Measurements from ENCODE around the gene HOXC4. TPM values are rescaled to one million over a fixed set of nuclear protein-coding genes. Genes with fewer than 3 reads are reported as not detected.

HOXC4 gene
- total and polyA plus RNA-seq, 2 experiments from 2014 or later = 2.2 to 3.1 TPM

GRCh38 chr12:54044425-54045103 lies 9.1 kb upstream of the HOXC4 start:
- Histone ChIP-seq H3K9me2 (ENCODE audit: insufficient read depth) (no peaks in the 10 kb centered on the region), H3K4me2 (ENCODE audit: unreplicated experiment) (no peak overlapping the region), H3K27ac (no peak overlapping the region), H3K27me3 (replicated peaks; ENCODE audit: insufficient read depth) (no peaks in the 10 kb centered on the region), H3K4me3 (no peak overlapping the region), H3F3A (ENCODE audit: insufficient read depth) (no peaks in the 10 kb centered on the region), H3K36me3 (ENCODE audit: low read depth) (no peaks in the 10 kb centered on the region), H3K4me1 (ENCODE audit: insufficient read depth) (peaks cover 4% of the 10 kb centered on the region; the same call in 1 of the 2 replicates), H3K9ac (no peak overlapping the region), H4K20me1 (ENCODE audit: insufficient read depth) (no peaks in the 10 kb centered on the region), H2AFZ (no peak overlapping the region), H3K9me3 (ENCODE audit: low read depth) (no peaks in the 10 kb centered on the region), H3K79me2 (ENCODE audit: insufficient read depth) (peaks cover 28% of the 10 kb centered on the region)
- in situ Hi-C loops (cut with MboI) = no loop called here
- WGBS, 2 experiments (ENCODE audit: low coverage in 1 of 2, low lambda C conversion rate in 2 of 2, missing lambda C conversion rate in 2 of 2) = 88 to 92% methylated on average over 5 of the region's 5 CpGs
- TF ChIP-seq EZH2phosphoT487 (IDR thresholded peaks at IDR 0.05; ENCODE audit: insufficient read depth, low read depth) (no peak), EZH2 (IDR thresholded peaks at IDR 0.05; ENCODE audit: insufficient read depth, poor library complexity, severe bottlenecking) (no peak)
- no peak for DNase-seq

DNA sequence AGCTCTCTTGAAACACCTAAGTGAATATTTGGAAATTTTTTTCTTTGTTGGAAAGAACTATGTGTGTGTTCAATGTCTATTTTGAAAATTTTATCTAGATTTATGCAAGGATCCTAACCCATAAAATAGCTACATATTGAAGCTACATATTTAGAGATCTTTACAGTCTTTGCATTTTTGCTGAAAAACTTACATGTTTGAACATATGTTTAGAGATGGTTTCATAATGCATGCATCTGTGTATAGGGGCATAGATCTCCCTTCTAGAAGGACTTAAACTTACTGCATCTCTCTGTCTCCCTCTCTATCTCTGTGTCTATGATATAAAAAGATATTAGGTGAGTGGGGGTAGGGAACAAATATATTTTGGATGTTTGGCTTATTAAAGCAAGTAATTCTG lies 8.2 kb upstream of the HOXC4 start:
- no peak overlapping the region for H3K4me2 ChIP-seq (ENCODE audit: unreplicated experiment)
- no peak overlapping the region for H3K27ac ChIP-seq
- no peaks in the 10 kb centered on the region for H4K20me1 ChIP-seq (ENCODE audit: insufficient read depth)
- no peaks in the 10 kb centered on the region for H3K27me3 ChIP-seq (replicated peaks; ENCODE audit: insufficient read depth)
- peaks cover 34% of the 10 kb centered on the region for H3K79me2 ChIP-seq (ENCODE audit: insufficient read depth)
- TF ChIP-seq EZH2 (IDR thresholded peaks at IDR 0.05; ENCODE audit: insufficient read depth, poor library complexity, severe bottlenecking) (no peak), EZH2phosphoT487 (IDR thresholded peaks at IDR 0.05; ENCODE audit: insufficient read depth, low read depth) (no peak)
- no peak overlapping the region for H3K4me3 ChIP-seq
- DNase-seq = no peak
- no peaks in the 10 kb centered on the region for H3K9me3 ChIP-seq (ENCODE audit: low read depth)
- no peak overlapping the region for H3K9ac ChIP-seq
- in situ Hi-C loops (cut with MboI) = no loop called here
- no peaks in the 10 kb centered on the region for H3K4me1 ChIP-seq (ENCODE audit: insufficient read depth)
- no peak overlapping the region for H2AFZ ChIP-seq
- H3F3A ChIP-seq (ENCODE audit: insufficient read depth) = no peaks in the 10 kb centered on the region
- H3K36me3 ChIP-seq (ENCODE audit: low read depth) = no peaks in the 10 kb centered on the region
- H3K9me2 ChIP-seq (ENCODE audit: insufficient read depth) = no peaks in the 10 kb centered on the region

DNA sequence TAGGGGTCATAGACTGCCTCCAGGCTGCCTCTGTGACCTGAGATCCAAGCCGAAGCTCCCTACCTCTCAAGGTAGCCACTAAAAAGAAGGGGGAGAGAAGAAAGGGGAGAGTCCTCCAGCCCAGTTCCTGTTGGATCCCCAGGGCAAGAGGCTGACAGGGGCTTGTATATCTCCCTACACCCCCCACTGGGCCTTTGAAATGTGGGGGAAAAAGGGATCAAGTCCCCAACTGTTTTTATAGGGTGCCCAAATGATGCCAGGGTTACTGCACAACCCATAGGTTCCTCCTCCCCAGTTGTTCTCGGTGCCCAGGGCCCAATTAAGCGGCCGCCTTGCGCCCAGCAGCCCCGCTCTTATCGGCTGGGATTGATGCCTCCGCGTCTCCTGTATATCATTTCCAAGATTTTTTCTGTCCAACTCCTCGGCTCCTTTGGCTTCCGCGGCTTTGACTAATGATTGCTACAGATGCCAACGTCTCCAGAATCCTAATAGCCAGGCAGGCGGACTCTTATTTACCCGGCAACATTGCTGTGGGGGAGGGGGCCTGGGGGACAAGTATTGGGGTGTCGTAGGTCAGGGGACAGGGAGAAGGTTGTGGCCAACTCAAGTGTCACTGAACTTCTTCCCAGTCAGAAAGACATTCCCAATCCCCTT lies 7.6 kb upstream of the HOXC4 start:
- no peaks in the 10 kb centered on the region for H3K36me3 ChIP-seq (ENCODE audit: low read depth)
- H3K4me1 ChIP-seq (ENCODE audit: insufficient read depth) = no peaks in the 10 kb centered on the region
- in situ Hi-C loops (cut with MboI) = no loop called here
- H3K9me3 ChIP-seq (ENCODE audit: low read depth) = no peaks in the 10 kb centered on the region
- no peaks in the 10 kb centered on the region for H3K9me2 ChIP-seq (ENCODE audit: insufficient read depth)
- no peak for TF ChIP-seq EZH2phosphoT487 (IDR thresholded peaks at IDR 0.05; ENCODE audit: insufficient read depth, low read depth)
- TF ChIP-seq EZH2 (IDR thresholded peaks at IDR 0.05; ENCODE audit: insufficient read depth, poor library complexity, severe bottlenecking) = no peak
- H3K4me3 ChIP-seq = no peak overlapping the region
- H2AFZ ChIP-seq = no peak overlapping the region
- H4K20me1 ChIP-seq (ENCODE audit: insufficient read depth) = no peaks in the 10 kb centered on the region
- H3K27me3 ChIP-seq (replicated peaks; ENCODE audit: insufficient read depth) = no peaks in the 10 kb centered on the region
- no peak overlapping the region for H3K4me2 ChIP-seq (ENCODE audit: unreplicated experiment)
- no peaks in the 10 kb centered on the region for H3F3A ChIP-seq (ENCODE audit: insufficient read depth)
- peaks cover 34% of the 10 kb centered on the region for H3K79me2 ChIP-seq (ENCODE audit: insufficient read depth)
- DNase-seq = no peak
- H3K9ac ChIP-seq = no peak overlapping the region
- WGBS, 2 experiments (ENCODE audit: low coverage in 1 of 2, low lambda C conversion rate in 2 of 2, missing lambda C conversion rate in 2 of 2) = 74 to 75% methylated on average over 16 of the region's 16 CpGs
- no peak overlapping the region for H3K27ac ChIP-seq

DNA sequence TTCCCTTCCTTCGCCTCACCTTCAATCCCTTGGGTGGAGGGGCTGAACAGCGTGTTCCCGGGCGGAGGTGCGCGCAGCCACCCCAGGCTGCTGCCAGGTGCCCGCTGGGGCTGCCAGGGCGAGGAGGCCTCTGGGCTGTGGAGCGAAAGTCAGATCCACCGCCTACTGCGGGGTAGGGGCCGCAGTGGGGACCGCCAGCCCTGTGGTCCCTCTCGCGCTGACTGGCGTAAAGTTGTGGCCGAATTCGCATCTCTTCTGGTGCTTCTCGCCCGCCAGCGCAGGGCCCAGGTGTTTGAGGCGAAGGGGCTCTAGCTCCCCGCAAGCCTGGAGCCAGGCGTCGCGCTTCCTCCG lies 6.9 kb upstream of the HOXC4 start:
- Histone ChIP-seq H3K27me3 (replicated peaks; ENCODE audit: insufficient read depth) (no peaks in the 10 kb centered on the region), H3K9me2 (ENCODE audit: insufficient read depth) (no peaks in the 10 kb centered on the region), H3F3A (ENCODE audit: insufficient read depth) (no peaks in the 10 kb centered on the region), H3K36me3 (ENCODE audit: low read depth) (no peaks in the 10 kb centered on the region), H3K4me1 (ENCODE audit: insufficient read depth) (no peaks in the 10 kb centered on the region), H3K79me2 (ENCODE audit: insufficient read depth) (peaks cover 34% of the 10 kb centered on the region), H3K9ac (no peak overlapping the region), H3K4me2 (ENCODE audit: unreplicated experiment) (no peak overlapping the region), H2AFZ (no peak overlapping the region), H4K20me1 (ENCODE audit: insufficient read depth) (no peaks in the 10 kb centered on the region), H3K9me3 (ENCODE audit: low read depth) (no peaks in the 10 kb centered on the region), H3K27ac (no peak overlapping the region), H3K4me3 (no peak overlapping the region)
- no peak for DNase-seq
- TF ChIP-seq EZH2 (IDR thresholded peaks at IDR 0.05; ENCODE audit: insufficient read depth, poor library complexity, severe bottlenecking) (no peak), EZH2phosphoT487 (IDR thresholded peaks at IDR 0.05; ENCODE audit: insufficient read depth, low read depth) (no peak)
- in situ Hi-C loops (cut with MboI) = no loop called here
- WGBS, 2 experiments (ENCODE audit: low coverage in 1 of 2, low lambda C conversion rate in 2 of 2, missing lambda C conversion rate in 2 of 2) = 94 to 95% methylated on average over 24 to 27 of the region's 27 CpGs

All from GM23248 (cell line).